ENCODE measurements around the gene CNFN.
A peak's percentile ranks its signal among the peaks of the same experiment; 100 is the strongest.

The CNFN gene, protein sequence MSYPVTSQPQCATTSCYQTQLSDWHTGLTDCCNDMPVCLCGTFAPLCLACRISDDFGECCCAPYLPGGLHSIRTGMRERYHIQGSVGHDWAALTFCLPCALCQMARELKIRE

DNA sequence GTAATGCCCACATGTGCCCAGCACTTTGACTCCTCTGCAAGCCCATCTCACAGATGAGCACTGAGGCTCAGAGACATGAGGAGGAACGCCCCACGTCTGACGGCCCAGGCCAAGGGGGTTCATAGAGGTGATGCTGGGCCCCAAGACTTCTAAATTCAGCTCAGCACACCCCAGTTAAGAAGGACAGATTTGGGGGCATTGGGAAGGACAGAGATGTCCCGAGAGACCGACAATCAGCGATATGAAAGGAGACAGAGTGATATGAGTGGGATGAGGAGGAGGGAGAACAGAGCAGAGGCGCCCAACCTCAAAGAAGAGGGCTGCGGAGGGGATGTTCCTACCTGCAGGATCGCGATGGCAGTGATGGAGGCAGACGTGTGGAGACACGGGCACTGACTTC lies at the start of gene CNFN:
CNFN (minus strand) TSS at position 399 of the 400 bp plus-strand sequence. CDS start 1,260 bp downstream, outside the sequence.
- DNase-seq (ENCODE audit: low read depth in 2 of 2): no peak

DNA sequence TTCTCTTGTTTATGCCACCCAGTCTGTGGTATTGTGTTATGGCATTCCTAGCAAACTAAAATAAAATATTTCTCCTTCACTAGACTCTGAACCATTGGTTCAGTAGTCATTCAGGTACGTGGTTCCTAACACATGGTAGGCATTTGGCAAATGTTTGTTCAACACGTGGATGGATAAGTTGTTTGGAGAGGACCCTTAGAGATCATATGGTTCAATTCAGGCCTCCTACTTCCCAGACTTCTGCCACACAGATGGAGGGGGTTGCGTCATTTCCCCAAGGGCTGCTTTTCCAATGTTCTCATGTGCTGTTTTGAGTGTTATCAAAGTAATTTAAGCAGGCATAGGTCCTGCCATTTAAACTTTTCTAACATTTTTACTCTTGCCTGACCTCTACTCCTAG lies 45.9 kb upstream of the CNFN start:
- DNase-seq (ENCODE audit: low read depth in 2 of 2): peak; percentile 37 to 40

DNA sequence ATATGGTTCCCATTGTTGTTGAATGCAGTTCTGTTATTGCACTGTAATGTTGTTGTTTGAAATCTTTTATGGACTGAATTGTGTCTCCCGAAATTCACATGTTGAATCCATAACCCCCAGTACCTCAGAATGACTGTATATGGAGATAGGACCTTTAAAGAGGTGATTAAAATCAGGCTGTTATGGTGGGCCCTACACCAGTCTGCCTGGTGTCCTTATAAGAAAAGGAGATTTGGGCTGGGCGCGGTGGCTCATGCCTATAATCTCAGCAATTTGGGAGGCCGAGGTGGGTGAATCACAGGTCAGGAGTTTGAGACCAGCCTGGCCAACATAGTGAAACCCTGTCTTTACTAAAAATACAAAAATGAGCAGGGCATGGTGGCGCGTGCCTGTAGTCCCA lies 45.2 kb upstream of the CNFN start:
- no peak for DNase-seq (ENCODE audit: low read depth in 2 of 2)

DNA sequence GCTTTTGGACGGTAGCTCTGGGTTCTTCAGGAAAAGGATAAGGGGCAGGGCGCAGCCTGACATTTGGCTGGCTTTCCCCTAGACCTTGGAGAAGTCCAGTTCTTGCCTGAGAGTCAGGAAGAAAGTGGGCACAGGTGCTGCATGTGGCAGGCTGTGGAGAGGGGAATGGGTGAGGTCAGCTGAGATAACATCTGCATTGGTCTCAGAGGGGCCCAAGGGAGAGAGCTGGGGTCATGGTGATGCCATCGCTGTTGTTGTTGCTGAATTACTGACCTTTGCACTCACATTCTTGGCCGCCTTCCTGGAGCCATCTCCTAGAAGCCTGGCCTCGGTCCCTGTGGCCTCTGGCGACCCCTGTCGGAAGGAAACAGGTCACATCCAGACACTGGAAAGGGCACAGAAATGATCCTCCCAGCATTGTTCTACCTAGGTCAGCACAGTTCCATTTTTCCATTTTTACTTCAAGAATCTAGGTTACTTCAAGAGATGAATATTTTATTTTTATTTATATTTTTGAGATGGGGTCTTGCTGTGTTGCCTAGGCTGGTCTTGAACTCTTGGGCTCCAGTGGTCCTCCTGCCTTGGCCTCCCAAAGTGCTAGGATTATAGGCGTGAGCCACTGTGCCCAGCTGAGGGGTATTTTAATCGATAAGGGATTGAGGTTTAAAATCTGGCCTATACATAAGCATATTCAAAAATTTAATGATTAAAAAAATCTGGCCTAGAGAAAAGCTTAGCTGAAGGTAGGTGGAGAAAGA lies 43.6 kb upstream of the CNFN start:
- DNase-seq (ENCODE audit: low read depth in 2 of 2): no peak

DNA sequence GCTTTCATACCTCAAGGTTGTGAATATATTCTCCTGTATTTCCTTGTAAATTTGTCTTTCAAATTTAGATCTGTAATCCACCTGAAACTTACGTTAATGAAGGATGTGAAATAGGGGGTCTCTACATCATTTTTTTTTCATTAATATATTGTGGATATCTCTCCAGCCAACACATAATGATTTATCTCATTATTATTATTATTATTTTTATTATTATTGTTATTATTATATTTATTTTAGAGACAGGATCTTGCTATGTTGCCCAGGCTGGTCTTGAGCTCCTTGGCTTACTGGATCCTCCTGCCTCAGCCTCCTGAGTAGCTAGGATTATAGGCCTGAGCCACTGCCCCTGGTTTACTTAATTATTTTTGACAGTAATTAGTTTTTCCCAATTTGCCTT lies 41.4 kb upstream of the CNFN start:
- DNase-seq (ENCODE audit: low read depth in 2 of 2): no peak

DNA sequence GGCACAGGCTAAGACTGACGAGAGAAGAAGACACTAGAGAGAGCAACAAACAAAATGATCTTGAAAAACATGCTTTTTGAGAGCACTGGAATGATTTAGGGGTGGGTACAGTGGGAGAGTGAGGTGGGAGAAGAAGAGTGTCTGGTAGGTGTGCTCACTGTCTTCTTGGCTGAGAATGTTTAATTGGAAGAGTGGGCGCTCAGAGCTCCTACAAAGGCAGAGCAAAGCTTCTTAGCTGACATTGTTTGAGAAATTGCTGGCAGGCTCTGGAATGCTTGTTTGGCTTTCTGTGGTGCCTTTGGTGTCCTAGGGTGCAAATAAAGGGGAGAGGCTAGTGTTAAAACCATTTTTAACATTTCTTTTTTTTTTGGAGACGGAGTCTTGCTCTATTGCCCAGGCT lies 38.6 kb upstream of the CNFN start:
- no peak for DNase-seq (ENCODE audit: low read depth in 2 of 2)

DNA sequence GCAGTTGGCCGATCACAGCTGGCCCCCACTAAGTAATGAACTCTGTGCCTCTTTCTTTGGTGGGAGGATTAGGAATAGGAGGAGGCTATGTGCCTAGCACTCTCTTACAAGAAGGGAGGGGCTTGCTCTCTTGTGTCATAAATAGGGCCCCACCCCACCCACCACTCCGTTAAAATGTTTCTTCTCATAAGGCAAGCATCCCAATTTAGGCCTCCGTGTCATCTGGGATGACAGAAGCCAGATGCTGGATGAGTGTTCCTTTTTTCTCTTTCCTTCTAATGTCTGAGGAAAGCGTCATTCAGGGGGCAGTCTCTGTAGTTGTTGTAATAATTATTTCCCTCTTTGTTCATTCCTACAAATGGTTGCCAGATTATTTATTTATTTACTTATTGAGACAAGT lies 37.2 kb upstream of the CNFN start, which contains the start of gene LIPE:
LIPE (minus strand) TSS at position 76 of the 400 bp plus-strand sequence. CDS start 239 bp downstream, outside the sequence.
- no peak for DNase-seq (ENCODE audit: low read depth in 2 of 2)

DNA sequence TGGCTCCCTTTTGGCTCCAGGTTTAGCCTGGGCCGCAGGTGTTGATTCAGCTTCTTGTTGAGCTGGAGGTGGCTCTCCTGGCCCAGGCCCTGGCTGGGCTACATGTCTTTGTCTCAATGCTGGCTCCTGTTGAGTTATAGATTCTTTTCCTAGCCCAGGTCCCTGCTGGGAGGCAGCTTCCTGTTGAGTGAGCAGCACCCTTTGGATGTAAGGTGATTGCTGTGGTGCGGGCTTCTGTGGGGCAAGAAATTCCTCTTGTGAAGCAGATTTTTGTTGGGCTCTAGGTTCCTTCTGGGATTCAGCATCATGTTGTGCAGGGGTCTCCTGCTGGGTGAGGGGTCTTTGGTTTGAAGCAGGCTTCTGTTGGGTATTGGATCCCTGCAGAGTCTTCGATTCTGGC lies 36.5 kb upstream of the CNFN start:
- no peak for DNase-seq (ENCODE audit: low read depth in 2 of 2)

DNA sequence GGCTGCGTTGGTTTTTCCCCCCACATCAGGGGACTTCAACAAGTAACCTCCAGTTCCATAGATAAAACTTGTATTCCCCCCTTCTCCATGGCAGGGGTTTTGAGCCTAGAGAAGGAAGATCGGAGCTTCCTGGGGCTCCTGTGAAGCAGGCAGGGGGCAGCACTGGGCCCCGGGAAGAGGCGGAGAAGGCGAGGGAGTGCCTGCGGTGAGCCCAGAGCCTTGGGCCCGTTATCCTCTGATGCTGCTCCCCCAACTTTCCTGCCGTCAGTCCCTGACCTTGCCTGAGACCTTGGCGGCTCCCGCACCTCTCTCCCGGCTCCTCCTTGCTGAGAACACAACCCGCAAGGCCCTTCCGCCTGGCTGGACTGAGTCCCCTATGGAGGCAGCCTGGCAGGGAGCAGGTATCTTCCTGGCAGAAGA lies 34.6 kb upstream of the CNFN start:
- DNase-seq (ENCODE audit: low read depth in 2 of 2): no peak

DNA sequence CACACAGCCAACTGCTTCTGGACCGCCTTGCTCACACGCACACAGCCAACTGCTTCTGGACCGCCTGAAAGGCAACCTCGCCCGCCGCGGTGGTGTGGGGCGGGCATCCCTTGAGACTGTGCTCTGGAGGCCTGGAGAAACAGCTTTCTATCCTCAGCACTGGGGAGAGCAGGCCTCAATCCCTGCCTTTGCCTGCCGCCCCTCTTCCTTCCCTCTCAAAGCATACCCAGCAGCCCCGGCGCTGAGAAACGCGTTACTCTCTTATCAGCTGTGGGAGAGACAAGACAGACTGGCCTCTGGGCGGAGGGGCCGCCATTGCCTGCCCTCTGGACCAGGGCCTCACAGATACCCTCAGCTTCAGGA lies 34.2 kb upstream of the CNFN start:
- DNase-seq (ENCODE audit: low read depth in 2 of 2): no peak

DNA sequence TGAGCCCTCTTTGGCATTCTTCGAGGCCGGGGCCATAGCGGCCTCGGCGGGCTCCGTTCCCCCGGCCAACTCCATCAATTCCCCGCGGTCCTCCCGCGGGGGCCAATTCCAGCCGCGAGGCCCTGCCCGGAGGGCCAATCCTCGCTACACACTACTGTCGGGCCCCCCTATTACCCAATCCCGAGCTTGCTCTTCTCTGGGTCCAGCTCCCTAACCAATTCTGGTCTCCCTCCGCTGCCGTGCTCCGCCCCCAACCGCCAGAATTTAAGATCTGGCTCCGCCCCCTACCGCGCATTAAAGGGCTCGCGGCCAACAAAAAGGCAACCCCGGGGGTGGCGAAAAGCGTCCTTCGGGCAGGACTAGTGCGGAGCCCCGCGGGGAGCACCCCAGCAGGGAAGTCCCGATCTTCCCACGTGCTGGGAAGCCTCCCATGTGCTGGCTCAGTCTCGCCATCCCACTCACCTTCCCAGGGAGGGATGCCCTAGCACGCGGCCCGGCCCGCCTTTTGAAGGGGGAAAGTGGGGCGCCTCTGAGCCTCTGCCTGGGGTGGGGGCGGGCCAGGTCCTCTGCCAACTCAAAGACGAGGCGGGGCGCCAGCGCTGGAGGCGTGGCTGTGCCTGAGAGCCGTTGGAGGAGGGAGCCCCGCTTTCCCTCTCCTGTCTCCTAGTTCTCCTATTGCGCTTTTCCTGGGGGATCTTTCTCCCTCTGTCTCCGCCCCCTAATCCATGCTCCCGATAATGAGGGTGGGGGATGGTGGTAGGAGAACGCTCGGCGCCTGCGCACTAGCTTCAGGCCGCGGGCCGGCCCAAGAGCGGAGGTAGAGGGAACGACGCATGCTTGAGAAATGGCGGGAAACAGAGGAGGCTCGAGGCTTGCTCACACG lies 33.6 kb upstream of the CNFN start:
- peak; percentile 86 to 88 for DNase-seq (ENCODE audit: low read depth in 2 of 2)

DNA sequence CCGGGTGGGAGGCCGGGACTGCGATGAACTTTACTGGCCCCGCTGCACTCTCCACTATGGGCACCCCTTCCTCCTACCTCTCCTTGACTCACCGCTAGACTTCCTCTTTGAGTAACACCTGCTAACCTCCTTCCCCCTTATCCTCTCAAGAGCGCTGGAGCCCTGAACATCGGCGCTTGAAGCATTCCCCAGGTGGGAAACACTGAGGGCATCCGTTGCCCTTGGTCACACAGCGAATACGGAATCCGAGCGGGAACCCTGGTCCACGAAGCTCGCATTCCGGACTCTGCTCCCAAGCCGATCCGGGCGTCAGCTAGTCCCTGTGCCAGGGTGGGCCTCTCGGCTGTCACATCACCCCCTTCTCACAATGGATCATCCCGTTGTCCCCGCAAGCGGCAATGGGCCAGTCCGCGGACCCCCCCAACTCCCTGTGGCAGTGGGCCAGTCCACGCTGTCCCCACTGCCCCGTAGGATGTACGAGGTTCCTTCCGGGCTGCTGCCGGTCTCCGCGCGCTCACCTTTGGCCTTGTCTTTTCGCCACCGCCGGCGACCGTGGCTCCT lies 32.9 kb upstream of the CNFN start:
- DNase-seq (ENCODE audit: low read depth in 2 of 2): no peak

DNA sequence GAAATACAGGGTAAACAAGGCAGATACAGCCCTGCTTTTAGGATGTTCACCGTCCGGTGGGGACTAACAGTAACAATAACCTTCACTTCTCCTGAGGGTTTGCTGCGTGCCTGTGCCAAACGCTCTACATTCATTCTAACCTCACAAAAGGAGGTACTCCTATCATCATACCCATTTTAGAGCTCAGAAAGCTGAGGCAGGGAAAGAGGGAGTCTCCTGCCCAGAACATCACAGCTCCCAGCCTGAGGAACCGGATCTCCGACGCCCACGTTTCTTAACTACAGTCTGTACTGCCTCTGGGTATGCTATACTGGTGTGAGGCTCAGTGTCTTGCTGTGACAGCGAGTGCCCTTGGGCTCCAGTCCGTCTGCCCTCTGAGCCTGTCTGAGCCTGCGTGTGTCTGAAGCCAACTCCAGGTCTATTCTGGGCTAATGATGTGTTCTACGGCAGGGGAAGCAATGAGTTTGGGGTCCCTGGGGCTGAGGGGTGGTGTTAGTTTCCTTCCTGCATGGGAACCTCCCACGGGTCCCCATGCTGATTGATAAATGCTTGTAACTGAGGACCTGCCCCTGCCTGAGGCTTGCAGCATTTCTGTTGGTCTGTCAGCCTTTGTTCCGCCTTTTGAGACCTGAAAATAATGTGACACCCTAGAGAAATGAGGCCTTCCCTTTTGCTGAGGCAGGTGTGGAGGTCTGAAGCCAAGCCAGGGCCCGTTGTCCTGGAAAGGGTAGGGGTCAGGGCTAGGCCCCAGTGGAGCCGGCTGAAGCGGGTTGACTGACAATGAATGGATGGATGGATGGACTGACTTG lies 32.2 kb upstream of the CNFN start:
- DNase-seq (ENCODE audit: low read depth in 2 of 2): no peak

DNA sequence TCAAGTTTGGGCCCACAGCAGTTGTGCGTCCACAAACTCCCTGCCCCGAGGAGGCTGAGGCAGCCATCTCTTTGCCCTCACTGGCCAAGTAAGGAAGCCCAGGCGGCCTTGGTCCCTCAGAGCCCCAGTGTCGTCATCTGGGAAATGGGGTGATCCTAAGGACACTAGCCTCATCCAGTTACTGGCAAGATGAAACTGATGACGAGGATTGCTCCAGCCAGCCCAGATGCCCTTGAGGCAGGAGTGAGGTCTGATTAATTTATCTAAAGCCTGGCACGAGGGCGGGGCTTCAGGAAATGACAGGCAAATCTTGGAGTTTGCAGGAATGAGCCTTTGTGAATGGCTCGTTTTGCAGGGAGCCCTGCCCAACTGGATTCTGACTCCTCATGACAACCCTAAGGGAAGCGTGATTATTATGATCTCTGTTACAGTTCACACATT lies 31.5 kb upstream of the CNFN start:
- DNase-seq (ENCODE audit: low read depth in 2 of 2): no peak

DNA sequence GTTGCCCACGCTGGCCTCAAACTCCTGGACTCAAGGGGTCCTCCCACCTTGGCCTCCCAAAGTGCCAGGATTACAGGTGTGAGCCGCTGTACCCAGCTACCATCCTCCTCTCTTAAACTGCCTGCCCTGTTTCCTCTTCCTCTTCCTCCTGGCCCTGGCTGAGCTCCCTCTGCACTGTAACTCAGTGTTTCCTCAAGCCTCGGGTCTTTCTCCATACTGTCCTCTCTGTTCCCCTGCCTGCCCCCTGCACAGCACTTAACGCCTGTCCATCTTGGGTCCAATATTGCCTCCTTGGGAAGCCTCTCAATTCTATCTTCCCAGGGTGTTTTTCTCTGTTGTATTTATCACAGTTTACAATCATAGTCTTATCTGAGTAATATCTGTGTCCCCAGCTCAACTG lies 31.0 kb upstream of the CNFN start:
- no peak for DNase-seq (ENCODE audit: low read depth in 2 of 2)

DNA sequence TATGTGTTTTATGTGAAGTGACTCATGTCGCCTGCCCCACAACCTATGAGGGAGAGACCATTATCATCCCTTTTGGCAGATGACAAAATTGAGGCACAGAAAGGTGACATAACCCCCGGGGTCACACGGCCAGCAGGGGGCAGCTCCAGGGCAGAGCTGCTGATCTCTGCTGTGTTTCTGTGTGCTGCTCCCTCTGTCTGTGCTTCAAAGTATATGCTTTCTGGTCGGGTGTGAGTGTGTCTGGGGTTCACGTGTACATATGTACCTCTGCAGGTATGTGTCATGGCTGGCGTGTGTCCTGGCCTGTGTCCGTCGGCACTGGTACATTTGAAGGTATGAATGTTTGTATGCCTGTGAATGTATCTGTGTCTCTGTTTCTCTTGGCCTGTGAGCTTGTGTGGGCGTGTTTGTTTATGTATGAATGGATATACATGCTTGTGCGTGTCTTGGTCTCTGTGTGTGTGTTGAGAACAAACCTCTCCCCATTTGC lies 30.0 kb upstream of the CNFN start:
- DNase-seq (ENCODE audit: low read depth in 2 of 2): no peak

DNA sequence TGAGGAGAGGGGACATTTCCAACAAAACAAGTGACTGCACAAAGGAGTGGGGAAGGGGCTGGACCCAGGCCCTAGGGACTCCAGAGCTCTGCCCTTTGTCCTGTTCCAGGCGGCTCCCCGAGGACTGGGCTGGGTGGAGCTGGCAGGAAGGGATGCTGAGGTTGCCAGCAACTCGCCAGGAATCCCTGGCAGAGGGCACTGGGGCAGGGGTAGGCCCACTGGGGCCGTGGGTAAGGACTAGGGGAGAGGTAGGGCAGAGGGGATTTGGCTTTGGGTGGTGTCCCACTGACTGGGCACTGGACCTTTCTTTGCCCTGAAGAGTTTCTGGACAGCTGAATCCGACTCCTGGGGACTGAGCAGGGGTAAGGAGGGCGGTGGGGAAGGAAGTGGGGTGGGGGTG lies 29.2 kb upstream of the CNFN start:
- DNase-seq (ENCODE audit: low read depth in 2 of 2): no peak

DNA sequence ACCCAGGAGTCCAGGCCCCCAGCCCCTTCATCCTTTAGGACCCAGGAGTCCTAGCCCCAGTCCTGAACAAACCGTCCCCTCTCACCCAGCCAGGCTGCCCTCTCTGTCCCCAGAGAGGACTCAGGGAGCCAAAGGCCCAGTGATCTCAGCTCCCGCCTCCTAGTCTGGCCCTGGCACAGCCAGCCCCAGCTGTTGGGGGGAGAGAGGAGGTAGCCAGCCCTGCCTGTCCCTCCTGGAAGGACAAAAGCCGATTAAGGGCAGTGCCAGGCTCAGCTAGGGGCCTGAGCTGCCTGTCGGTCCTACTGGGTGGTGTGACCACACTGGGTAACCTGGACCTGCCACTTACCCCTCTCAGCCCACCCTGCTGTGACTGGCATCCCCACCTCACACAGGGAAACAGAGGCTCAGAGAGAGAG lies 22.6 kb upstream of the CNFN start:
- no peak for DNase-seq (ENCODE audit: low read depth in 2 of 2)

DNA sequence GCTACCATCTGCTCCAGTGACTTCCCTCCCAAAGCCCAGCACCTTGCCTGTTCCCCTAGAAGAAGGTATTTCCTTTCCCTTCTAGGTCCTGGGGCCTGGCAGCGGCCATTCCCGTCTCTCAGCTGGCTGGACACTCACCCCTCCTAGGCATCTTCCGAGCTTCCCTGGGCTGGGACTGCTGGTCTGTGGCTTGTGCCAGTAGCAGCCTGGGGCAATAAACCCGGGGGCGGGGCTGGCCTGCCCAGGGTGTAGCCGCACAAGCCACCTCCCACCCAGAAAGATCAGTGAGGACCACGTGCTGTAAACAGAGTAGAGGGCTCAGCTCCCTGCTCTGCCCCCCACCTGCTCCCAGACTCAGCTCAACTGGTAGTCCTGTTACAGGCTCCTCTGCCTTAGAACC lies 22.1 kb upstream of the CNFN start:
- DNase-seq (ENCODE audit: low read depth in 2 of 2): no peak

DNA sequence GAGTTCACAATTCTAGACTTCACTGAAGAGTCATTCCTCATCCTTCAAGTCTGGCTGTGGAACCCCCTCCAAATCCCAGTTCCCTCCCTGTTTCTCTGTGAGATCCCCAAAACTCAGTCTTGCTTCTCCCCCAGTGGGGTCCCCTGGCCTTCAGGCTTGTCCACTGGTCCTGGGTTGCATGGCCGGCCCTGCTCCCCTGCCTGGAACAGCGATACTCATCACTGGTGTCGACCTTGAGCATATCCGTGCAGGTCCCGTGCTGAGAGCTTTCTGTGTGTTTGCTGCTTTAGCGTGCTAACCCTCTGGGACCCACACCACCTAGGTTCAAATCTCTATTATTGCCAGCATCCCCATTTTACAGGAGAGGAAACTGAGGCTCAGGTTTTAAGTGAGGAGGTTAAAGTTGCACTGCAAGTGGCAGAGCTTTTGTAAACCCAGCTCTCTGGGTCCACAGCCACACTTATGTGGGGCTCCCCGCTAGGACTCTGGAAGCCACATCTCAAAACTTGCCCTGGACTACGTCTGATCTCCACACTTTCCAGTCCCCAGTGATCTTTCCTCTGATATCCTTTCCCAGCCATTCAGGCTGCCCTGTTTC lies 21.6 kb upstream of the CNFN start:
- DNase-seq (ENCODE audit: low read depth in 2 of 2): no peak

DNA sequence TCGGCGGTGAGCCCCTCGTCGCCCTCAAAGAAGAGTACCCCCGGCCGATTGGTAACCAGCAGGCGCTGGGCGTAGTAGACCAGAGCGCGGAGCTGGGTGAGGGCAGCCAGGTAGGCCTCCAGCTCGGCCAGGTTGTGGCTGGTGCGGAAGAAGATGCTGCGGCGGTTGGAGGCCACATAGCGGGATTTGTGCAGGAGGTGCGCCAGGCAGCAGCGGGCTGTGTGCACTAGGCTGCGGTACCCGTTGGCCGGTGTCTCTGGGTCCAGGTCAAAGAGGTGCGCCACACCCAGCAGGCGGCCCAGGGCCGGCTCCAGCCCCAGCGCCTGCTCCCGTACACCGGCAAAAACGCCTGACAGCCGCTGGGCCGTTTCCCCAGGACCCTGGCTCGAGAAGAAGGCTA lies 20.3 kb upstream of the CNFN start:
- no peak for DNase-seq (ENCODE audit: low read depth in 2 of 2)

All from fibroblast of skin of left biceps (primary cell).